GM21367 (cell line): Measurements from ENCODE around the gene DKK3.

Source experiments
- ATAC-seq: cut with Tn5 transposase; IDR thresholded peaks from one replicate; pipeline ENCODE4 v1.9.1; 2021; ENCODE audit not compliant: unreplicated experiment

Gene DKK3

DNA sequence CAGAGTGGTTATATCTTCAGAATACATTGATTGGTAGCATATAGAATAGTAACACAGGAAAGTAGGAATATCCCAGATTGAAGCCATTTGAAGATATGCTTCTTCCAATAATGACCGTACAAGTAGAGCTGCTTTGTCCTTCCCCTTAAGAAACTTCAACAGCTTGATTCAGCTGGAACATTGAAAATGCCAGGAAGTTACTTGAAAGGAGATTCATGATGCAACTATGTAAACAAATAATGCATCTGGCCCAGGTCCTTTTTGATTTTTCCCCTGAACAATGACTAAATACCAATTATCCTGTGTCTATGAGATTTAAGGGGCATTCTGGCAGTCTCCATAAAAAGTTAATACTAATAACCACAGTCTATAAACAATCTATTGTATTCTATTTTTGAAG lies 3.0 kb downstream of the DKK3 start:
- ATAC-seq, result no peak

DNA sequence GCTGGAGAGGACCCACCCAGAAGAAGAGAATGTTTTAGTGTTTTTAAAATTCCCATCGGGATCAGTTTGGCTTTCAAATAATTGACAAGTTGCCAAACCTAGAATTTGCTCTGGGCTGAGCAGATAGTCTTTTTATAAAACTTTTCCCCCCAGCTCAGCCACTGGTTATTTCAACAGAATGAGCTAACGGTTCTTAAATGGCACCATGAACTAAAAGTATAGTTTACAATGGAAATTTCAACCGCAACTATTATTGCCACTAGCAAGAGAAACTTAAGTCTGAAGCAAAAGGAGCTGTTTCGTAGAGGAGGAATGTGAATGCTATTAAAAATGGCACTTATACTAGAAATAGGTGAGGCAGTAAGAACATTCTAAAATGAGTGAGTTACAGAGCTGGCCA lies 3.4 kb downstream of the DKK3 start:
- no peak for ATAC-seq

DNA sequence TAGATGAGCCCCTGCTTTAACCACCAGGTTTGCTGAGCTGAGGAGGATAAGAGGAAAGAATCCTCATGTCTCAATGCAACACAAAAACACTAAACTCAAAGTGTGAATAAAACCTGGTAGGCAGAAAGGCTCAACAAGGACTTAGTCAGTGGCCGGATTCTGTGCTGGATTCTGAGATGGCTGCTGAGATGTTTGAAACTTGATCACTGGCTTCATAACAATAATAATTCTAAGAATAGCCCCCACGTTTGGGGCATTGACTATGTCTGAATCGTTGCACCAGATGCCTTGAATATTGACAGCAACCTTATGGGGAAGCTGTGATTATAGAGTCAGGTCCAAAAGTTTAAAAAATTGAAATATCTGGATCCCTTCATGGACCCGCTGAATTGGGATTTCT lies 4.6 kb downstream of the DKK3 start:
- no peak for ATAC-seq

GRCh38 chr11:12003336-12003735 lies 5.1 kb downstream of the DKK3 start:
- ATAC-seq, result no peak

- no peak for ATAC-seq
Observed at GRCh38 chr11:12001186-12001585, 7.2 kb downstream of the DKK3 start.

- ATAC-seq, result no peak
Observed at GRCh38 chr11:11998091-11998781, 10.2 kb downstream of the DKK3 start.

DNA sequence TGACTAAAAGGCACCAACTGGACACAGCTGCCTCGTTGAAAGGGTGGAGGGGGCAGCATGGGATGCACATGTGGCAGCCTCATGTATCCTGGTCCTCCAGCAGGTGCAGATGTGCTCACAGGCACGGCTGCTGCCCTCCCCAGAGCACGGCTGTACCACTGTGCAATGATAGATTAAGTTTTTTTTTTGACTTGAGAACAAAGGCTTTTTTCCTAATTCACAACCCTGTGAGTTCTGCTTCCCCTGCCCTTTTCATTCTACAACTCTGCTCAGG lies 11.4 kb downstream of the DKK3 start:
- no peak for ATAC-seq

DNA sequence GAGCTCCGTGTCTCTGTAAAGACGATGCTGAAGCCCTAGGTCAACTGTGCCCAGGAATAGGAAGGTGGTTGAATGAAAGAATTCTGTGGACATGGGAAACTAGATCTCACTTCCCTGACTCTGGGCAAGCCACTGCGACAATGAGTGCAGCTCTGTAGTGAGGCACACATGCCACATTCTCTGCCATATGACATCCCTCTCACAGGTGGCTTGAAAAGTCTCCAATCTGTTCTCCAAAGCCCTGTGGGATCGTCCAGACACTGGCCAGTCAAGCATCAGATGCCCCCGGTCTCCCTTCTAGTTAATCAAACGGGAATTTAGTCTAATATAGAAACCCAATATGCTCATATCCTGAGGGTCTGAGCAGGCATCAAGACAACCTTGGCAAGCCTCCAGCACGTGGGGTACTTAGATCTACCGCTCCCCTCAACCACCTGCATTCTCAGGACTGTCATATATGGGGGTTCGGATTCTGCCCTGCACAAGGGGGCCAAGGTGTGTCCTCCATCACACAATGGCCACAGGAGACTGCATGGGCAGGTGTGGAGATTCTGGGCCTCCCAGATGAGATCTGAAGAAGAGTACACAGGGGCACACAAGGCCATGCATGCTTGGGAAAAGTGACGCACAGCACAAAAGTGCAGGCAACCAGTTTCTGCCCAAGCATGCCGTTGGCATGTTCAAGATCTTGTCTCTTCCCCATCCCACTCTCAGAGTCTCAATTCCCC lies 11.9 kb downstream of the DKK3 start:
- no peak for ATAC-seq

DNA sequence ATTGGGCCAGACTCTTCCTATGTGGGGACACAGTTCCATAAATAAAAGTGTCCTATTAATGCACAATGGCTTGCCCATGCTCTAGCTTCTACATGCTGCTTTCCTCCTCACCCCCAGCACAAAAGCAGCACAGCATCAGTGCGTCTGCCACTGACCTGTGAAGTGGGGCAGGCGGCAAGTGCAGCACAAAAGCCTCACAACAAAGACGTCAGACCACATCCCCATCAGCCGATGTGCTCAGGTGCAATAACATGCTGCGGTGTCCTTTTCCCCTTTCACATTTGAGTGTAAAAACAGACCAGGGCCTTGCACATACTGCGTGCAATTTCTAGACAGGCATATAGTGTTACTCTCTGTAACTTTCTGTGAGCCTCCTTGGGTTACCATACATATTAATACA lies 12.8 kb downstream of the DKK3 start:
- no peak for ATAC-seq

DNA sequence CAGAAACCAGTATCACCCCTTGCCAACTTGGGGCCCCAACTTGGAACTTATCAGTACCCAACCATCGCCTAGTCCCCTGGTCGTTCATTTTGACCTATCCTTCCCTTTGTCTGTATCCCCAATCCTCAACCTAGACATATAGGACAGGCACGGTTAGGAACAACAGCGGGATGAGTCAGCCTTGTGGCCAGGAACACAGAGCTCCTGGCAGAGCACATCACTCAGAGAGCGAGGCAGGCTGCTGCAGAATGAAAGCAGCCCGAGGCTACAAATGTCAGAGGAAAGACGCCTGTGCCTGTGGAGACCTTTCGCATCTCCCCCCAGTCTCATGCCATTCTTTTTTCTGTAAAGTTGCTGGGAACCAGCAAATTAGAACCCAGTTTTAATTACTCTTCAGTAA lies 14.6 kb downstream of the DKK3 start:
- no peak for ATAC-seq

DNA sequence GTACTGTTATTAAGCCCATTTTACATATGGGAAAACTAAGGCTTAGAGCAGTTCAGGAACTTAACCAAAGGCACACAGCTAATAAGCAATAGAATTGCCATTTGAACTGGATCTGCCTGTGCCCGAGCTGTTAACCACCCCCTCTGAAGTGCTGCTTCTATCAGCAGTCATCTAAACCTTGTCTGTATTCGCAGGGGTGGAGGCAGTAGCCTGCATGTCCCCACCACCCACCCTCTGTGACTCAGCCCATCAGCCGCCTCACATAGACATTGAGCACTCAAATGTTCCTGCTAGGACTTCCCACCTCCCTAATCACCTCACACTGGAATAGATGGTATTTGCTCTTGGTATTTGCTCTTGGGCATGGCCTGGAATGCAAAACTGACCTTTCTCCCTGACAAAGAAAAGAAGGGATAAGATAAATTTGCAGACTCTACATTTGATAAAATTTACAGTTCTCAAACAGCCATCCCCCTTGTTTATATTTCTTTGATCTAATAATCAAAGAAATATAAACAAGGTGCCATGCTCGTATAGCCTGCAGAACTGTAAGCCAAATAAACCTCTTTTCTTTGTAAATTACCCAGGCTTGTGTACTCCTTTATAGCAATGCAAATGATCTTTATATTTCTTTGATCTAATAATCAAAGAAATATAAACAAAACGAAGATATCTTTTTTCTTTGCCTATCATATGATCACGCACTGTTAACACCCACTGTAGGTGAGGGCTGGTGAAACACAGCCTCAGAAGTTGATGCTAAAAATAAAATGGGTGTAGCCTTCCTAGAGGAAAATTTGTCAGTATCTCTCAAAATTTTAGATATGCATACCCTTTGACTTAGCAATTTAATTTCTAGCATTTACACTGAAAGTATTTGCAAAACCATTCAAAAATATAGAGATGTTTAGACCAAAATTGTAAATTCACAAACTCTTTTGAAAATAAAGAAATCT lies 15.9 kb downstream of the DKK3 start:
- ATAC-seq, result no peak

DNA sequence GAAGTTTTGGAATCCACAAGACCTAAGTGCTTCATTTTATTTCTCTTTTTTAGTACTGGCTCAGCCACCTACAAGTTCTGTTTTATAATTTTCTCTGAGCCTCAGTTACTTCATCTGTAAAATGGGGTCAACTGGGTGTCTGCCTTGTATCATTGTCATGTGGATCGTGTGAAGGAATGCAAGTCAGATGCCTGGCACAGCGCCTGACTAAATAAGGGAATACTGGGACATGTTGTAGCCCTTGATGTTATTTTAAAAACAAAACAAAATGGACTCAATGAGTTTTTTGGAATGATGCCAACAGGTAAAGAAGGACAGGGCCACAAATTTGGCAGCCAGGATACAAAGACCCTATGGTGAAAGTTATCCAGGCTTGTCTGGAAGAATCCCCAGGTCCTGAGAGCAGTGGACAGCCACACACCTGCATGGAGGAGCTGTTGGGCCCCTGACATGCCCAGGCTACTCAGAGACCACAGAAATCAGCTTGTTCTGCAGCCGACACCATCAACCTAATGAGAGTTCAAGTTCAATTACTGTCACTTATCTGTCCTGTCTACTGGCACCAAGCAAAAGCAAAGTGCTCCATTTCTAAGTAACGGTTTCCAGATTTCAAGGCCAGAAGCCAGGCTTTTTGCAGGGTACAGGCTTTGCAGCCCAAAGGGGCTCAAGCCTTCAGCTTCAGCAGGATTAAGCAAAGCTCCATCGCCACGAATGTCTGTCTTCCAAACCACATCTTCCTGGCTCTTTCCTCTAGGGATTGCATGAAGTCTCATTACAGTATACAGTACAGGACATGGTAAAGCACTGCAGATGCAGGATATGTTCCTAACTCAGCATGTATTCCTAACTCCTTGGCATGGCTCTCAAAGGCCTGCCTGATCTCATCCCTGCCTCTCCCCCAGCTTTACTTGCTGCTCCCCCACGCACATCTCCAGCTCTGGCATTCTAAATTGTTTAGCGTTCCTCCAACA lies 18.4 kb downstream of the DKK3 start:
- no peak for ATAC-seq

- no peak for ATAC-seq
Observed at GRCh38 chr11:11988681-11989261, 19.7 kb downstream of the DKK3 start.

DNA sequence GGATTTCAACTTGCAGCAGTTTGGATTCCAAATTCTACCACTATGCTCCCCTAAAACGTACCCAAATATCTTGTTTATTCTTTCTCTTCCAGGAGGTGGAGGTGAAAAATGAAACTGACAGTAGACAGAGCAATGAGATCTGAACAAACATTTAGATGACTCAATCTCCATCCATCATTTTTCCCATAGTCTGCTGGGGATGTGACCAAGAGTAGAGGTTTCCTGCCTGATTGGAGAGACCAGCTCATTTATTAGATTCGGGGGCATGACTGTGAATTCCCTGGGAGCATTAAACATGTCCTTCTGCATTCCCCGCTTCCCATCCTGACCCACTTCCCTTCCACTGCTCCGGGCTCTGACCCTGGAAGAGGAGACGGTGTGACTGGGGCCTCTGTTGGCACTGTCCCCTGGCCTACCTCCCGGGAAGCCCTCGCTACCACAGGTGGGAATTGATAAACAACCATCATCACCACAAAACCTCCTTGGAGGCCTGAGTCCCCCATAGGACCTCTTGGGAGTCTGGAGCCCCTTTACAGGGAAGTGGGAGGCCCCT lies 20.3 kb downstream of the DKK3 start:
- no peak for ATAC-seq

DNA sequence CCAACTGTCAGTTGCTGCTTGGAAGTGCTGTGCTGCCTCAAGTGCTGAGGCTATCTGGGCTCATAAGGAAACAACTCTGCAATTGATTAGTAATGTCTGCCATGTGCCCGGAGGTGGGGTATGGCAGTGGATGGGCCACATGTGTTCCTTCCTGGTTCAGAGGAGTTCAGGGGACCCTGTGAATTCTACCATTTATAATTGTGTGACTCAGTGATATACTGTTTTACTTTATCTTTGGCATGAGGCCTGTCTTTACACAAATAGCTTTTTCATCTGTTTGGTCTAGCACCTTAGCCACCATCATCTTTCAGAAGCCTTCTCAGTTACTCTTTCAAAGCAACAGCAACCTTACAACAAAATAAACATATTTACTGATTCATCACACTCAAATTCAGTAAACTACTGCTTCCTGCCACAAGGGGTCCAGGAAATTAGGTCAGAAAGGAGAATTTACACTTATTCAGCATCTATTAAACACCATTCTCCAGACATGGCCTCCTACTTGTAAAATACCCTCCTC lies 20.9 kb downstream of the DKK3 start:
- ATAC-seq, result no peak

GRCh38 chr11:11985954-11986949 lies 22.2 kb downstream of the DKK3 start:
- ATAC-seq, result no peak

- ATAC-seq, result no peak
Observed at GRCh38 chr11:11985016-11985715, 23.3 kb downstream of the DKK3 start.

DNA sequence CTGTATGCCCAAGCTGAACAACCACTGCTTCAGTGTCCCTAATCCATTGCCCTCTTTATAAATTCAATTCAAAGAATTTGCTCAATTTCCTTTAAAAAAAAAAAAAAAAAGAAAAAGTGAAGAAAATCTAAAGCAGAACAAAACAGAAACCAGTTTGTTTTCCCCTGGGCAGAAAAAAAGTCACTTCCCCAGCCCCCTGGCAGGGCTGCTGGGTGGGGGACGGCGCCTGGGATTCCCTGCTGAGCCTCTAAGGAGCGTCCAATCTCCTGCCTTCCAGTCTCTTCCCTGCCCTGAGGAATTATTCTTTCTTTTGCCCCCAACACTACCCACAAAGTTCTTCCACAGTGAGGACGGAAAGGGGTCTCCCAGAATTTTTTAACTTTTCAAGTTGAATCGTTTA lies 23.9 kb downstream of the DKK3 start:
- ATAC-seq, result no peak
